Testis (tissue), 2 donors: ENCODE measurements around the gene XYLT1.

Source experiments
- POLR2A ChIP-seq: fragments of 450-650 bp; IDR thresholded peaks from one replicate; pipeline ENCODE4 v1.6.1; 2017; ENCODE audit warnings: antibody characterized with exemption, mild to moderate bottlenecking, moderate library complexity
- TF ChIP-seq, protein P1 (sequence below), 3 experiments: fragments of 450-650 bp in 2 of 3; fragments of 200-600 bp in 1 of 3; sonication (generic) in 1 of 3; IDR thresholded peaks; one replicate each; pipeline ENCODE4 v1.5.1; 2016 to 2019; ENCODE audit warnings: antibody characterized with exemption in 3 of 3, mild to moderate bottlenecking in 2 of 3, moderate library complexity in 1 of 3

DNA sequence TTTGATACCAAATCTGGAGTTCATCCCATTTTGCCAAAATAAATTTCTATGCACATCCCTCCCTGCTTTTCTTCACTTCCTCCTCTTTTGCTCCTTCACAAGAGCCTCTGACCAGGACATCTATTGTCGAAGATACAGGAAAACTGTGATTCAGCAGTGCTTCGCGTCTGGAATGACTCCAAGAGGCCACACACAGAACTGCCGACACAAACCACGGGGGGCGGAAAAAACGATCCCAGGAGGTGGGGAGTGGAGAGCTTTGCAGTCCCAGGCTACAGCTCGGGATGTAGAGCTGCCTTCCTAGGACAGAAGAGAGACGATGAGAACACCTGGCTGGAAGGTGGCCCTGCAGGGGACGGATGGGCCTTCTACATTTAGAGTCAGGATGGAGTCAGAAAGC, 102.8 kb downstream of the XYLT1 start:
- TF ChIP-seq, protein P1, sequence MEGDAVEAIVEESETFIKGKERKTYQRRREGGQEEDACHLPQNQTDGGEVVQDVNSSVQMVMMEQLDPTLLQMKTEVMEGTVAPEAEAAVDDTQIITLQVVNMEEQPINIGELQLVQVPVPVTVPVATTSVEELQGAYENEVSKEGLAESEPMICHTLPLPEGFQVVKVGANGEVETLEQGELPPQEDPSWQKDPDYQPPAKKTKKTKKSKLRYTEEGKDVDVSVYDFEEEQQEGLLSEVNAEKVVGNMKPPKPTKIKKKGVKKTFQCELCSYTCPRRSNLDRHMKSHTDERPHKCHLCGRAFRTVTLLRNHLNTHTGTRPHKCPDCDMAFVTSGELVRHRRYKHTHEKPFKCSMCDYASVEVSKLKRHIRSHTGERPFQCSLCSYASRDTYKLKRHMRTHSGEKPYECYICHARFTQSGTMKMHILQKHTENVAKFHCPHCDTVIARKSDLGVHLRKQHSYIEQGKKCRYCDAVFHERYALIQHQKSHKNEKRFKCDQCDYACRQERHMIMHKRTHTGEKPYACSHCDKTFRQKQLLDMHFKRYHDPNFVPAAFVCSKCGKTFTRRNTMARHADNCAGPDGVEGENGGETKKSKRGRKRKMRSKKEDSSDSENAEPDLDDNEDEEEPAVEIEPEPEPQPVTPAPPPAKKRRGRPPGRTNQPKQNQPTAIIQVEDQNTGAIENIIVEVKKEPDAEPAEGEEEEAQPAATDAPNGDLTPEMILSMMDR (IDR thresholded peaks at IDR 0.05): peak in 1 of 3 experiments; percentile 21
- no peak for TF ChIP-seq POLR2A
